Panc1 (cell line): ENCODE measurements around the gene ZNF681.

Source experiments
- CTCF ChIP-seq: fragments of 450-650 bp; IDR thresholded peaks from 2 replicates; pipeline ENCODE4 v1.5.1; 2017; ENCODE audit warnings: mild to moderate bottlenecking
- POLR2AphosphoS5 ChIP-seq: IDR thresholded peaks from 2 replicates; pipeline ENCODE4 v1.6.1; 2012; ENCODE audit warnings: mild to moderate bottlenecking, low read depth, low read length, moderate library complexity

DNA sequence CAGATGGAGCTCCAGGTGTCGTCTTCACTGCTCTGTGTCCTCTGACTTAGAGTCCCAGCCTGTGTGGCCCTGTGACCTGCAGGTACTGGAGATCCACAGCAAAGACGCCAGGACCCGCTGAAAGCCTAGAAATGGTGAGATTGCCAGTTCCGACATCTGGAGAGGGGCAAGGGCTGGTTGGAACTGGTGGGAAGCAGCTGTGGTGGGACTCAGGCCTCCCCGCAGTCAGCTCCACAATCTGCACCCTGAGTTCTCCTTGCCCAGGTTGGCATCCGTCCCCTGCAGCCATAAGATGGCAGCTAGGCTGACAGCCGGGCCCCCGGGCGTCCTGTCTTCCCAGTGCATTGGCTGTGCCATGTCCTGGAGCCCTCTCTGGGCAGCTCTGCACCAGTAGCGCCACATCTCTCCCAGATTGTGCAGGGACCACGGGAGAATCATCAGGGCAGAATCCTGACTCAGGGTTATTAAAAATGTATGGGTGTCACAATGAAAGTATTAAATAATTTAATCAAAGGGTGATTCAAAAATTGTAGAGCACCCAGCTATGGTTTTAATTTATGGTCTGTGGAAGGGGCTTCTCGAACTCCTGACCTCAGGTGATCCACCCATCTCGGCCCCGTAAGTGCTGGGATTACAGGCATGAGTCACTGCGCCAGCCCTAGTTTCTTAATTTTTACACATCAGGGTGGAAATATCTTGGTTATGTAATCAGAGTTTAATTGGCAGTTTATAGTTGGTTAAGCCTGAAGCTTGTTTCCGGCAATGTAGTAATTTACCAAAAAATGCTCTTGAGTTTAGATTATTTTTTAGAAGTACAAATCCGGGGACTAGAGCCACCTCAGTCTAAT lies 32.2 kb upstream of the ZNF681 start:
- TF ChIP-seq CTCF (no peak), POLR2AphosphoS5 (no peak)
